Measurements from ENCODE around the gene COBL.
"Not testable (repeated sequence)": the region's sequence is repeated elsewhere in the genome, so short reads cannot be mapped to it uniquely, and the experiment has no call there.

Gene COBL

GRCh38 chr7:51007551-51008505 is 308.8 kb downstream of the COBL start:
- TF ChIP-seq, protein P1, sequence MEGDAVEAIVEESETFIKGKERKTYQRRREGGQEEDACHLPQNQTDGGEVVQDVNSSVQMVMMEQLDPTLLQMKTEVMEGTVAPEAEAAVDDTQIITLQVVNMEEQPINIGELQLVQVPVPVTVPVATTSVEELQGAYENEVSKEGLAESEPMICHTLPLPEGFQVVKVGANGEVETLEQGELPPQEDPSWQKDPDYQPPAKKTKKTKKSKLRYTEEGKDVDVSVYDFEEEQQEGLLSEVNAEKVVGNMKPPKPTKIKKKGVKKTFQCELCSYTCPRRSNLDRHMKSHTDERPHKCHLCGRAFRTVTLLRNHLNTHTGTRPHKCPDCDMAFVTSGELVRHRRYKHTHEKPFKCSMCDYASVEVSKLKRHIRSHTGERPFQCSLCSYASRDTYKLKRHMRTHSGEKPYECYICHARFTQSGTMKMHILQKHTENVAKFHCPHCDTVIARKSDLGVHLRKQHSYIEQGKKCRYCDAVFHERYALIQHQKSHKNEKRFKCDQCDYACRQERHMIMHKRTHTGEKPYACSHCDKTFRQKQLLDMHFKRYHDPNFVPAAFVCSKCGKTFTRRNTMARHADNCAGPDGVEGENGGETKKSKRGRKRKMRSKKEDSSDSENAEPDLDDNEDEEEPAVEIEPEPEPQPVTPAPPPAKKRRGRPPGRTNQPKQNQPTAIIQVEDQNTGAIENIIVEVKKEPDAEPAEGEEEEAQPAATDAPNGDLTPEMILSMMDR (IDR thresholded peaks at IDR 0.05; ENCODE audit: borderline replicate concordance, insufficient read depth, low read depth, low read length), result no peak

DNA sequence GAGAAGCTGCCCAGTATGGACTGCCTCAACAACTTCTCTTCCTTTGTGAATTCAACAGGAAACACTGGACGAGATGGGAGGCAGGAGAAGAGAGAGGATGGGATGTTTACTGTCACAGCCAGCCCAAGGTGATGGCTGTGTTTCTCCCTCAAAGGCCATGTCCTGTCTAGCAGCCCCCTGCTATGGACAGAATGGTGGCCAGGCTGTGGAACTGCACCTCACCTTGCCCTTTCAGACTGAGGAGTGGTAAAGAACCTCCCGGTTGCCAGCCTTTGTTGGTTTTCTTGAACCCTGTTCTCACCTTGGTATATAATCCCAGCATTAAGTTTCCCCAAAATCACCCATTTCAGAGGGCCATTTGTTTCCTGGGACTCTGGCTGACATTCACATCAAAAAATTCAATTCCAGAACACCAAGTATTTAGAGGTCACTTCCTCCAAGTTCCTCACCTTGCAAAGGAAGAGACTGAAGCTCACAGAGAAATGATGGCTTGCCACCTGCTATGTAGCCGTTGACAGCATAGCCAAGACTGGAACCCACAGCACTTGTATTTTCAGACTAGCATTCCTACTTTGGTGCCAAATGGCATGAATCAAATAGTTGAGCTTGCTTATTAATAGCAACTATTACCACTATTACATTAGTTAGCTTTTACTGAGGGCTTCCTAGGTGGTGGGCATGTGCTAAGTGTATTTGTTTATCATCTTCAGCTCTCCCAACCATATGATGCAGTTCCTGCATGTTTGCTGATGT is 309.9 kb downstream of the COBL start:
- no peak overlapping the region for H3K4me3 ChIP-seq (ENCODE audit: low read depth, low read length)
- TF ChIP-seq, protein P1 (IDR thresholded peaks at IDR 0.05; ENCODE audit: borderline replicate concordance, insufficient read depth, low read depth, low read length), result no peak

More at GRCh38 chr7:51007551-51008505, 308.8 kb downstream of the COBL start:
- H3K4me3 ChIP-seq (ENCODE audit: low read depth, low read length), result no peak overlapping the region

- TF ChIP-seq, protein P1 (IDR thresholded peaks at IDR 0.05; ENCODE audit: borderline replicate concordance, insufficient read depth, low read depth, low read length), result no peak
Measured at GRCh38 chr7:51005074-51005473, 311.5 kb downstream of the COBL start.

GRCh38 chr7:51000956-51001355 is 315.7 kb downstream of the COBL start:
- no peak overlapping the region for H3K4me3 ChIP-seq (ENCODE audit: low read depth, low read length)
- TF ChIP-seq, protein P1 (IDR thresholded peaks at IDR 0.05; ENCODE audit: borderline replicate concordance, insufficient read depth, low read depth, low read length), result no peak

More at GRCh38 chr7:51005074-51005473, 311.5 kb downstream of the COBL start:
- no peak overlapping the region for H3K4me3 ChIP-seq (ENCODE audit: low read depth, low read length)

DNA sequence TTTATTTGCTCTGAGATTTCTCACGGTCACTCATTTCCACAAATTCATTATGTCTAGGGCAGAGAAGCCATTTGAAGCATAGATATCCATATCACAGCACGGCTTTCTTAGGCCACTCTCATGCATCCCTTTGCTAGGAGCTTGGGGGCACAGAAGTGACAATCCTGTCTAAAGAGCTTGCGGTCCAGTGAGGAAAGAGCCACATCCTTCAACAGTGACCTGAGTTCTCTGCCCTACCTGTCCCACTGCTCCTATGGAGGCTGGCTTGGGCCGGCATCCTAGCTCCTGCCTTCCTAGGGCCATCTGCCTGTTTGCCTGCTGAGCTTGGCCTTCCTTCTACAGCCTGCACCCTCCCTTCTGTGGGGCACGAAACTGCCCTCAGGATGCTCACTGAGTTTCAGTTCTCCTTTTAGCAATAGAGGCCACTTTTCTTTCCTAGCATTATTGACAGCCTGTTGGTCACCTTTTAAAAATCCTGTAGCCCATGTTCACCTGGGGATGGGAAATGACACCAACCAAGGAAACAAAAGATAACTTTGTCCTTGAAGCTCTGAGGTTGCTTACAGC is 321.8 kb downstream of the COBL start:
- TF ChIP-seq, protein P1 (IDR thresholded peaks at IDR 0.05; ENCODE audit: borderline replicate concordance, insufficient read depth, low read depth, low read length), result no peak

GRCh38 chr7:50990214-50990613 is 326.4 kb downstream of the COBL start:
- not testable (repeated sequence) for H3K4me3 ChIP-seq (ENCODE audit: low read depth, low read length)

More for the DNA sequence above, 321.8 kb downstream of the COBL start:
- no peak overlapping the region for H3K4me3 ChIP-seq (ENCODE audit: low read depth, low read length)

DNA sequence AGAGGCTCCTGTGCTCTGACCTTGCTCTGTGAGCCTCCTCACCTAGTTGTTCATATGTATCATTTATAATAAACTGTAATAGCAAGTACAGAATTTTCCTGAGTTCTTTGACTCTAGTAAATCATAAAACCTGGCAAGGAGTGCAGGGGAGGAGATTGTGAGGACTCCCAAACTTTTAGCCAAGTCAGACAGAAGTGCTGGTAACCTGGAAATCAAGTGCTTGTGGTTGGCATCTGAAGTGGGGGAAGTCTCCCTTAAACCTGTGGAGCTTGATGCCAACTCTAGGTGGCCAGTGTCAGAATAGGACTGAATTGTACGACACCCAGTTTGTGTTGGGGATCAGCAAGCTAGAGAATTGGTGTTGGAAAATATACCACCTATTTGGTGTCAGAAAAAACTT is 327.6 kb downstream of the COBL start:
- no peak overlapping the region for H3K4me3 ChIP-seq (ENCODE audit: low read depth, low read length)
- TF ChIP-seq, protein P1 (IDR thresholded peaks at IDR 0.05; ENCODE audit: borderline replicate concordance, insufficient read depth, low read depth, low read length), result no peak
